Stimulated activated CD8-positive, alpha-beta memory T cell treated with anti-CD3 and anti-CD28 coated beads, Interleukin-2, amount 100 ng/mL, for 1 hour (primary cell): ENCODE data around the gene MAPK8IP3.

Source experiments
- DNase-seq, 2 donors: peaks; one replicate each; pipeline ENCODE4 v3.0.0-alpha.2; 2020; ENCODE audit warnings: low read depth in 2 of 2

Gene MAPK8IP3

GRCh38 chr16:1809281-1809801 lies 103.3 kb downstream of the MAPK8IP3 start:
- no peak for DNase-seq

DNA sequence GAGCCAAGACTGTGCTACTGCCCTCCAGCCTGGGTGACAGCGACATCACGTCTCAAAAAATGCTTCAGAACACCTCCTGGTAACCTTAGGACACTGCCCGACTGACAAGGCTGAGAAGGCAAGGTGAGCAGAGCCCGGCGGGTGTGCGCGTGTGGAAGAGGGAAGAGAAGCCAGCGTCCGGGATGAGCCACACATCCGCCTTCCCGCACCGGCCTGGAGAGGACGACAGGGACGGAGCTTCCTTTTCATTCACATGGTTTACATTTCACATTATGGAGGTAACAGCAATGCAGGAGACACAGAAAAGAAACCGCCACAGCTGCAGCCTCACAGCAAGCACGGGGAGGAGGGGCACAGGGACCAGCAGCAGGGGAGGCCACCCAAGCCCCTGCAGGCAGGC lies 104.1 kb downstream of the MAPK8IP3 start:
- DNase-seq, result no peak

- DNase-seq, result no peak
These were observed 104.5 kb downstream of the MAPK8IP3 start for GRCh38 chr16:1810536-1810935.

DNA sequence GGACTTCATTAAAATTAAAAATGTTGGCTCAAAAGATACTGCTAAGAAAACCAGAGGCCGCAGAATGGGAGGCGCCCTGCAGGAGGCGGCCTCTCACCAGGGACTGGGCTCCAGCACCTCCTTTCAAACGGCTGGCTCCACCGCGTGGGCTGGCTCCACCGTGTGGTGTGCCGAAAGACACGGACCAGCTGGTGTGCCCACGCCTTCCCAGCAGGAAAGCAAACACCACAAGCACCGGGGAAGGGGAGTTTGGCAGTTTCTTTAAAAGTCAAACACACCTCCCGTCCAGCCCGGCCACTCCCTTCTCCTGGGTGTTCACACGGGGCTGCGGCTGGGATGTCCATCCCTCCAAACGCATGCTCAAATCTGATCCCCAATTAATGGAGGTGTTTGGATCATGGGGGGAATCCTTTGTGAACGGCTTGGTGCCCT lies 106.8 kb downstream of the MAPK8IP3 start:
- peak in 1 of 2 donors; percentile 20 for DNase-seq

GRCh38 chr16:1815461-1815860 lies 109.5 kb downstream of the MAPK8IP3 start:
- no peak for DNase-seq

- no peak for DNase-seq
These were observed 110.6 kb downstream of the MAPK8IP3 start for GRCh38 chr16:1816396-1817275.

- no peak for DNase-seq
These were observed 111.2 kb downstream of the MAPK8IP3 start for GRCh38 chr16:1817276-1817589.

DNA sequence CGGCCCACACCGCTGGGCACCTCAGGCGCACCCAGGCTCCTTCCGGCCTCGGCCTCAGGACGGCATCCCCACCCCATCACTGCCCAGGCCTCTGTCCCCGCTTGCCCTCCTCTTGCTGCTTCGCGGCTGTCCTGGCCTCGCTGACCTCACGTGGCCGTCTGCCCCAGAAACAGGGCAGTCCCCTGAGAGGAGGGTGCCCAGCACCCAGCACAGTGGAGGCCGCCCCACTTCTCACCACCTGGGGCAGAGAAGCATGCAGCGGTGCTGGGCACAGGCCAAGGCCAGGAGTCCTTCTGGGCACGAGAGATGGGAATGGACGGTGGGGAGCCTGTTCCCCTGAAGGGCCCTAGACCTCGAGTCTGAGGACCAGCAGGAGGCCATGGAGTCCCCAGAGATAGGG lies 111.7 kb downstream of the MAPK8IP3 start:
- no peak for DNase-seq

DNA sequence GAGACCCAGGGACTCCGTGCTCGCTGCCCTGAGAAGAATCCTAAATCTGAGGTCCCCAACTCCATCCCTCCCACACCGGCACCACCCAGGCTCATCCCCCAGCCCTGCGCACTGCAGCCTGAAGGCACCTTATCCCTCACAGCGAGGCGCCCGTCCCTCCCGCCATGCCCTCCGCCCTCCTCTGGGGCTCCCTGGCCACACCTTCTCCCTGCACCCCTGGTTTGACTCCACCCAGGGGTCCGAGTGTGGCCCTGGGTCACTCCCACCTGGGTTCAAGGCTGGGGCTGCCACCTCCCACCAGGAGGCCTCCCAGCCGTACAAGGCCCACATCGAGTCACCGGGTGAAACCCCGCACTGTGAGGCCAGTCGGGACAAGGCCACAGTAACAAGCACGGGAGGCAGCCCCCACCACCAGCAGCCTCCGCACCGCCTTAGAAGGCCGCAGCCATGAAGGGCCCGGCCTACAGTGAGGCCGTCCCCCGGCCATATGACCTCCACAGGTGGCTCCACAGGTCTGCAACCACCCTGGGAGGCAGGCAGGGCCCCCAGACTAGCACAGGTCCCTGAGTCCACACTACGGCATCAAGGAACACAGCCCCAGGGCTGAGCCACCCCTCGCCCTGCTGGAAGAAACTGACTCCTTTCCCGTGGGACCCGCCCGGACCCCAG lies 112.3 kb downstream of the MAPK8IP3 start:
- no peak for DNase-seq

- no peak for DNase-seq
These were observed 113.0 kb downstream of the MAPK8IP3 start for GRCh38 chr16:1818873-1819525.

- no peak for DNase-seq
These were observed 113.6 kb downstream of the MAPK8IP3 start for GRCh38 chr16:1819611-1820010.
